HuH-7.5 (cell line): ENCODE measurements around the gene HSPA1L.

Source experiments
- DNase-seq: peaks from one replicate; pipeline ENCODE4 v3.0.0; 2011; ENCODE audit warnings: low spot score

The HSPA1L gene

GRCh38 chr6:31763619-31763940, 51.5 kb downstream of the HSPA1L start:
- DNase-seq = no peak

- no peak for DNase-seq
Measured at GRCh38 chr6:31762878-31763618, 52.0 kb downstream of the HSPA1L start.

GRCh38 chr6:31762356-31762755, 52.7 kb downstream of the HSPA1L start, which contains the start of gene SAPCD1:
Gene SAPCD1 (plus strand): TSS chr6:31762656. CDS start chr6:31763055, 399 bp downstream.
- DNase-seq = no peak

- DNase-seq = no peak
Measured at GRCh38 chr6:31761343-31761742, 53.7 kb downstream of the HSPA1L start.

DNA sequence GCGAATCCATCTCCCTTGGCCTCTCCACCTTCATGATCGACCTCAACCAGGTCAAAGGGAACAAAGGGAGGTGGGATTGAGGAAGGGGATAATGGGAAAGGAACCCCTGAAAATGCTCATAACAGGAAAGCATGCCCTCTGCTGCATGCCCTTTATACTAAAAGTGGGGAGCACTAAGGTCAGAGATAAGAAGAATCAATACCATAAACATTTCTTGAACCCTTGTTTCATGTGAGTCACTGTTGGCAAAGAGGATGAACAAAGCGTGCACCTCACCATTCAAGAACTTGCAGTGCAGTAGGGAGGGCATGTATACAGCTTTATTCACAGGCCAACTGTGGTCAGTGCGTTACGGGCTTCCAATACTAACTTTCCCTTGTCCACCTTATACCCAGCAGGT, 54.3 kb downstream of the HSPA1L start:
- no peak for DNase-seq
